Hematopoietic multipotent progenitor cell treated with erythropoietin and hydrocortisone succinate and interleukin-3 and kit ligand, for 15 days (in vitro differentiated cells): ENCODE measurements around the gene NR4A1.

Source experiments
- DNase-seq: peaks from one replicate; pipeline ENCODE4 v3.0.0-alpha.2; 2015; ENCODE audit warnings: low spot score

NR4A1 gene

DNA sequence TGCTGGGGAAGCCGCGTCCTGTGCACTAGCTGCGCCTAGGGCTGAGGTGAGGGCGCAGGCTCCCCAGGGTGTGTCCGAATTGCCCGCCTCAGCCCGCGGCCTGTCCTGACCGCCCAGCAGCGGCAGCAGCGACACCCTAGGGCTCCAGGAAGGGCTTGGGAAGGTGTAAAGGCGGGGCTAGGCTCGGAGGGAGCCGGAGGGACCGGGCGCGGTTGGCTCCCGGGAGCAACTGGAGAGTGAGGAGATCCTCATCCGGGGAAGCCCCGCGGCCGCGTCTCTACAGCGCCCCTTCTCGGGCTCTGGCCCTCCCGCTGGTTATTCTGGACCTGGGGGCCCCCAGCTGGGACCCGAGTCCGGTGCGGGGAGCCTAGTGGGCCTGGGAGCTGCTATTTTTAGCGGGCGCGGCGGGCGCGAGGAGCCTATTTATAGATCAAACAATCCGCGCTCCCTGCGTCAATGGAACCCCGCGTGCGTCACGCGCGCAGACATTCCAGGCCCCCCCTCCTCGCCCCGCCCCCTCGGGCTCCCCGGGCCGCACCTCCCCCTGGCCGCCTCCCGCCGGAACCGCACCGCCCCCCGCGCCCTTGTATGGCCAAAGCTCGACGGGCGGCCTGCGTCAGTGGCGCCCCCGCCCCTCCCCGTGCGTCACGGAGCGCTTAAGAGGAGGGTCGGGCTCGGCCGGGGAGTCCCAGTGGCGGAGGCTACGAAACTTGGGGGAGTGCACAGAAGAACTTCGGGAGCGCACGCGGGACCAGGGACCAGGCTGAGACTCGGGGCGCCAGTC lies at the start of gene NR4A1:
TSS of gene NR4A1 (plus strand) at position 685 of the 784 bp plus-strand sequence. CDS start 2,887 bp downstream, outside the sequence.
- peak; percentile 15 for DNase-seq

DNA sequence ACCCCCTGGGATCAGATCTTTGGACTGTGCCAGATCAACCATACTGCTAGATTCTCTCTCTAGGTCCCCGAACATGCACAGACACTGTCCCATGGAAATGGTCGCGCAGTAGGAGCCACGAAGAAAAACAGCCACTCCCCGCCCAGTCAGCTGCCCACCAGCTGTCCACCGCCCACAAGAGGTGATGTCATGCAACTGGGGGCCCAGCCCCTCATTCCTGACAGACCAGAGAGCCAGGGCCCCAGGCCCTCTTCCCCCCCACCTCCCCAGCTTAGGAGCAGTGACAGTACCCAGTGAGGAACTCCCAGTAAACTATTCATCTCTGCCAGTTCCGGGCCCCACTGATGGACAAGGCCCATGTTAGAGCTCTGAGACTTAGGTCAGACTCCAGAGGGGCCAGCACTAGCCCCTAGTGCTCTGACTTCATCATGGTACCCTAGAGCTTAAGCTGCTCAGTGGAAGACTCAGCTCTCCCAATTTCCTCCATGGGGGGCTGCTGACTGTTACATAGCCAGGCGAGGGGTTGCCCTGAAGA lies 48.2 kb upstream of the NR4A1 start:
- no peak for DNase-seq

DNA sequence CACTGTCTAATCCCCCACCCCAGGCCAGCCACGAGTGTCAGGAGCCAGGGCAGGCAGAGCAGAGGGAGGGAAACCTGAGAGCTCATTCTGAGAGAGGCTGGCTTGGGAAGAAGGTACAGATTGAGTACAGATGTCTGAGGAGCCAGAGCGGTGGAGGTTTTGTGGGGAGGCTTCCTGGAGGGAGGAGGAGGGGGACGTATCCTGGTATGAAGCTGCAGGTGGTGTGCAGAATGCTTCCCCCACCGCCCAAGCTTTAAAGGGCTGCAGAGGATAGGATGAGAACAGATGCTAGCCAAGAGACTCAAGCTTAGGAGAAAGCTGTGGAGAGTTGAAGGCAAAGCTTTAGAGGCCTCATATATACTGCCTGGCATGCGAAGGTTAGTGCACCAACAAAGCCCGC lies 47.7 kb upstream of the NR4A1 start:
- DNase-seq = no peak

DNA sequence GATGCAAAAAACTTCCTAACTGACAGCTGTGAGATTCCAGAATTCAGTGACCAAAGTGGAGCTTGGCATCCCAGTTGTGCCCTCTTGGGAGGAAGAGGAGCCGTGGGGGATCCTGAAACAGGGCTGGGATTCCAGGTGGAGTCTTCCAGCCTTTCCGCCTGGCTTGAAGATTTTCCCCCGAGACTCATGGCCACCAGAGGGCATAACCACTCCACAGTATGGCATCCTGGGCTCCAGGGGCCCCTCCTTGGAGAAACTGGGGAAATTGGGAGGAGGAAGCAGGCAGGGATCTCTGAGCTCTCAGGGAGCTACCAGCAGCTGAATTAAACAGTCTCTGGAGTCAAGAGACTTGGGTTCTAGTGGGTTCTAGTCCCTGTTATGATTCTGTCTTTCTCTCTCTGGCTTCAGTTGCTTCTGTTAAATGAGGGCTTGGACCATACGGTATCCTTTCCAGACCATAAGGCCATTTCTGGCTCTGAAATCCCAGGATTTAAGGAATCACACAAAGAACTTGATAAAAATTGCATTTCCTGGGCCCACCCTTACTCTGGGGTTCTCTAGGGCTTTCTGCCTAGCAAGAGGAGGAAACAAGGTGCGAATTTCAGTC lies 47.1 kb upstream of the NR4A1 start:
- DNase-seq = no peak

DNA sequence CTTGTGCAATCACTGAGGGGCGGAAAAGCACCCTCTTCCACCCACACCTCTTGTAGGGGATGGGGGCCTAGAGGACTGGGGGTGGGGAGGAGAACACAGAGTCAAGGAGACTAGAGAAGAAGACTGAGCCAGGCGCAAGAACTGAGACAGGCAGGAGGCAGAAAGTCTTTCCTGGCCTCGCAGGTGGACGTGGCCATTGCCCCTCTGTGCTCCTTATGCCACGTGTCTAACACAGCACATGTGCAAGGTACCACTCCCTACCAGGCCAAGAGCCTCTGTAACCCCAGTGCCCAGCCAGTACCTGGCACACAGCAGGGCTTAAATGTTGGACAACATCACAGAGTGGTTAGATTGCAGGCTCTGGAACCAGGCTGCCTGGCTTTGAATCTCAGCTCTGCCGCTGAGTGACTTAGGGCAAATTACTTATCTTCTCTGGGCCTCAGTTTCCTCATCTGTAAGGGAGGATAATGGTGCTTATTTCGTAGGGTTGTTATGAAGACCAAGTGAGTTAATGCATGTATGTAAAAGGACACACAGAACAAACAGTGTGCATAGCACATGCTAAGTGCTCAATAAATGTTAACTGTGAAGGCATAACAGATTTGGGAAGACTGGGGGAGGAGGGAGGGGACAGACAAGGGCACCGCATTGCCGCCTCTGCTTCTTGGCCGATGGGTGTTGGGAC lies 45.9 kb upstream of the NR4A1 start:
- no peak for DNase-seq

DNA sequence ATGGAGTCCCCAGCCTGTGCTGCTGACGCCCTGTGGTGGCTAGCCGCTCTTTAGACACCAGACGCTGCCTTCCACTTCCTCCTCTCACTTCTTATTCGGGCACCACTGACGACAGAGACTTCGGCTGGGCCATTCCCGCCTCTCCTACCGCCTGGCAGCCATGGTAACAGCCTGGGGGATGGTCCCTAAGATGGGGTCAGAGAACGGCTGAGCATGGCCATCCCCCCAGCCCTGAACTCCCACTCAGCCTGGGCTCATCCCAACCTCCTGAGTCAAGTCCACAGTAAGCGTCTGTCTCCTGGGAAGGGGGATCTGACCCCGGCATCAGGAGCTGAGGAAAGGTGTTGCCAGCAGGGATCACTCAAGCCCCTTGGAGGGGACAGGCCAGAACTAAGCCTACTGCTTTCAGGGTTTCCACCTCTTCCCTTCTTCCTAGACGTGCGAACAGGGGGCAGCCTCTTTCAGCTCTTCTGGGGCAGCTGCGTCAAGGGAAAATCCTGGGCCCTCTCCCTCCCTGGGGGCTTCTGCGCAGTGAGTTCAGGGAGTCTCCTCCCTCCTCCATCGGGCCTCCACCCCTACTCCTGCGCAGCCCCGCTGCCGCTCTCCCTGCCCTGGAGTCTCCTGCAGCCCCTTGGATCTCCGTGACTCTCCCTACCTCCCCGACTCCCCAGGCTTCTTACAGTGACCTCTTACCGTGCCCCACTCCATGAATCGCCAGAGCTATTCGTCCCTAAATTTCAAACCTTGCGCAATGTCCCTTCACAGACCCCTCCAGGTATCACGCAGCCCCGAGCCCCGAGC lies 45.1 kb upstream of the NR4A1 start:
- DNase-seq = no peak

DNA sequence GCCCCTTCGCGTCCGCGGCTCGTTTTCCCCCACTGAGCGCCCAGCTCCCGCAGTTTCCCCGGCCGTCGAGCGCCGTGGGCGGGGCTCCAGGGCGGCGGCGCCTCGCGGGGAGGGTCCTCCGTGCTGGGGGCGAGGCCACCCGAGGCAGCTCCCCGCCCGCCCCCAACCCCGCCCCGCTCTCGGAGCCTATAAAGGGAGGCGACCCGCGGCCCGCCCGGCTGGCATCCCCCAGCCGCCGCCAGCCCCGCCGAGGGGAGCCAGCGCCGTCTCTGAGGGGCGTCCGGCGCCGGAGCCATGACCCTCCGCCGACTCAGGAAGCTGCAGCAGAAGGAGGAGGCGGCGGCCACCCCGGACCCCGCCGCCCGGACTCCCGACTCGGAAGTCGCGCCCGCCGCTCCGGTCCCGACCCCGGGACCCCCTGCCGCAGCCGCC lies 44.5 kb upstream of the NR4A1 start, which contains the start of gene TAMALIN:
TSS of gene TAMALIN (plus strand) at position 221 of the 432 bp plus-strand sequence. CDS start at position 295, 74 bp downstream.
- no peak for DNase-seq

DNA sequence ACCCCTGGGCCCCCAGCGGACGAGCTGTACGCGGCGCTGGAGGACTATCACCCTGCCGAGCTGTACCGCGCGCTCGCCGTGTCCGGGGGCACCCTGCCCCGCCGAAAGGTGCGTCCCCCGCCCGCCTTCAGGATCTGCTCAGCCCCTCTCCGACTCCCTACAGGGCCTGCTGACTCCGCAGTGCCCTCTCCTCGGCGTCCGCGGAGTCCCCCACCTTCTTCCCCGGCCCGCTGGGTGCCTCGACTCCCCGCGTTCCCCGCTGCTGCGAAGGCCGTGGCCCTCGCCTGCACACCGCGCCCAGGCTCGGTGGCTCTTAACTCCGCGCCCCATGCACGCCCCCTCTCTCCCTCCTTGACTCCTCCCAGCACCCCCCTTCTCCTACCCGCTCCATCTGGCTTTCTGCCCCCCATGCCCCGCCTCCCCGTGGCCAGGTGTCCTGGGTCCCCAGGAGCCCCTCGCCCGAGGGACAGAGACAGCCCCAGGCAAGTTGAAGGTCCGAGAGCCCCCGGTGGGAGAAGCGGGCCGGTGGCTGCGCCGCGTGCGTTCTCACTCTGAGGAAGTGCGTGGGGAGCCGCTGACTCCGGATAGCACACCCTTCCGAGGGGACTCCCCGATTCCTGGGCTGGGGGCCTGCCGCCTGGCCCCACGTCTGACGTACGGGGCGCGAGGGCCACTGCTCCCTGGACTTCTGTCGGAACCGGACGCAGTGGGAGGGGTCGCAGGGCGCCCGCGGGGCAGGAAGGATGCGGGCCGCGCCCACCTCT lies 43.9 kb upstream of the NR4A1 start:
- DNase-seq = no peak

DNA sequence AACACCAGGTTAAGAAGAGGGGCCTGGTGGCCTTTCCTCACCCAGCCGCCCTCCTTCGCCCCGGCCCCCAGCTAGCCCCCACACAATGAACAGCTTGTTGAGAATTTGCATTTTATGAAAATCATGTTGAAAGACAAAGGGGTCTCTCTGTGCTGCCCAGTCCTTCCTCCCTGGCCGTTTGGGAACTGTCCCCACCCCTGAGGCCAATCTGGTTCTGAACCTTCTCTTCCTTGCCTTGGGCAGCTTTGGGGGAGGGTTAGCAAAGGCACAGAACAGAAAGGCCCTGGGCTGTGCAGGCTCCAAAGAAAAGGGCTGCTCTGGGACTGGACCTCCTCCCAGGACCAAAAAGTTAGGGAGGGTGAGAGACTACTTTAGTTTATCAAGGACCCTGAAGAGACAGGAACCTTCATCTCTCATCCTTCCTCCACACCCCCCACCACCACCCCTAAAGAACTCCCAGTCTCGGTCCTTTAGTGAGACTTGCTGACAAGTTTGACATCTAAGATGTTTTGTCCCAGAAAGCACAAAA lies 43.2 kb upstream of the NR4A1 start:
- no peak for DNase-seq

DNA sequence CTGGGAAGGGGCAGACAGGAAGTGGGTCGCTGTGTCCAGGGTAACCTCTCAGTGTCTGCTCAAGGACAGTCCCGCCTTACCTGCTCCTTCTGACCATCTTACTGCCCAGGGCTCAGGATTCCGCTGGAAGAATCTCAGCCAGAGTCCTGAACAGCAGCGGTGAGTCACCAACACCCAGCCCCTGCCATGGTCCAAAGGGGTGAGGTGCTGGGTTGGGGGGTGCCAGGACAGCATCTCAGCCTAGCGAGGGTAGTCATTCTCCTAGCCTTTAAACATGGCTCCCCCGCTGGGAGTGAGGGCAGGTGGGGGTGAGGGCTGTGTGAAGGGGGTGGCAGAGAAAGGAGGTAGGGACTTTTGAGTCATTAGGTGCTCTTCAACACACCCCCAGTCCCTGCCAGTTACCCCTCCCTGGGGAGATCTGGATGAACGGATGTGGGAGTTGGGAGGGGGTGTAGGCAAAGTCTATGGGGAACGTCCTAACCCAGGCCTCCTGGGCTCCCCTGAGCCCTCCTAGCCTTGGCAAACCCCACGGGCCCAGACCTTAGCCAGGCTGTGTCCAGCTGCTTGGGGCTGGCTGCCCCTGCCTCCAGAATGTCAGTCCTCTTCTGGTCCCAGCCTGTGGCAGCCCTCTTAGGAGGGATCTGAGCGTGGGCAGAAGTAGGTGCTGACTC lies 42.0 kb upstream of the NR4A1 start:
- DNase-seq = no peak

DNA sequence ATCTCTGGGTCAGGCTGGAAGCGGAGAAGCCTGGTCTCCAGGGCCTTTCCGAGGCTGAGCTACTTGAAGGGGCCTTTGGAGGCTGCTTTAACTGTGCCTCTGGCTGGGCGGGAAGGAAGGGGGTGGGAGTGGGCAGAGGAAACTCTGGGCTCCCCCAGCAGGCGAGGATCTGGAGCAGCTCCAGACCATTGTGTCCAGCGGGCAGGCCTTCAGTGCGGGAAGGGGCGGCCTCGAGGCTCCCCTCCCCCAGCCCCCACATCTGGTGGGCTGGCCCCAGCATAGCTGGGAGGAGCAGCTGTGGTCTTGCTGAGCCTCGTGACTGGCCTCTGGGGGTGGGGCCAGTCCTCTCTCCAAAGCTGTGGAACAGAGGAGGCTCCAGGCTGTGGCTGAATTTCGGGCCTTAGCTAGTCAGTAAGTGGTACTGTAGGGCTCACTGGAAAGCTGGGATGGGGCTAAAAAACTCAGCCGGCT lies 41.1 kb upstream of the NR4A1 start:
- DNase-seq = no peak

DNA sequence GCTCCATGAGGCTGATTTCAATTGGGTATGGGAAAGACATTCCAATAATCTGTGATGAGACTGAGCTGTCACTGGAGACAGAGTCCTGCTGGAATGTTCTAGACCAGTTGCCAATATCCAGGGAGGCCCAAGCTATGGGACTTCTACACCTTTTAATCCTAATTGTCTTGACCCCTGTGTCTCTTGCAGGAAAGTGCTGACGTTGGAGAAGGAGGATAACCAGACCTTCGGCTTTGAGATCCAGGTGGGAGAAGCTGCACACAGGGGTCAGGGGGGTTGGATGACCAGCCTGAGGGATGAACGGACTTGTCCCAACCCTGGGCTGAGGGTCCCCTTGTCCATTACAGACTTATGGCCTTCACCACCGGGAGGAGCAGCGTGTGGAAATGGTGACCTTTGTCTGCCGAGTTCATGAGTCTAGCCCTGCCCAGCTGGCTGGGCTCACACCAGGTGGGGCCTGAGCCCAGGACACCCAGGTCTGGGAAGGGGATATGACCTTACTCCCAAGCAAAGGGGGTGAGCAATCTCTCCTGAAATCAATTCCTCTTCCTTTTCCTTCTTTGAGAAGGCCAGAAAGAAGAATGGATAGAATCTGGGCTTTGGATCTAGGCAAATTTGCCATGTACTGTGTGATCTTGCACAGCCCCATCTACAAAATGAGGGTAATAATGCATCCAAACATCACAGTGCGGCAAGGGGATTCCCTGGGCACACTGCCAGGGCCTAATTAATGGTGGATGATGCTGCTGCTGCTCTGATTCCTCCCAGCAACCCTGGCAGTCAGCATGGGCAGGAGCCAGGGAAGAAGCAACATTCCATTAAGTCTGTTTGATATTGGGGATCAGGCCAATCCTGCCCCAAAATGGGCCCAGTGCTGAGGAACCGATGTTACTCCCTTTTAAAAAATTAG lies 40.3 kb upstream of the NR4A1 start:
- DNase-seq = no peak

DNA sequence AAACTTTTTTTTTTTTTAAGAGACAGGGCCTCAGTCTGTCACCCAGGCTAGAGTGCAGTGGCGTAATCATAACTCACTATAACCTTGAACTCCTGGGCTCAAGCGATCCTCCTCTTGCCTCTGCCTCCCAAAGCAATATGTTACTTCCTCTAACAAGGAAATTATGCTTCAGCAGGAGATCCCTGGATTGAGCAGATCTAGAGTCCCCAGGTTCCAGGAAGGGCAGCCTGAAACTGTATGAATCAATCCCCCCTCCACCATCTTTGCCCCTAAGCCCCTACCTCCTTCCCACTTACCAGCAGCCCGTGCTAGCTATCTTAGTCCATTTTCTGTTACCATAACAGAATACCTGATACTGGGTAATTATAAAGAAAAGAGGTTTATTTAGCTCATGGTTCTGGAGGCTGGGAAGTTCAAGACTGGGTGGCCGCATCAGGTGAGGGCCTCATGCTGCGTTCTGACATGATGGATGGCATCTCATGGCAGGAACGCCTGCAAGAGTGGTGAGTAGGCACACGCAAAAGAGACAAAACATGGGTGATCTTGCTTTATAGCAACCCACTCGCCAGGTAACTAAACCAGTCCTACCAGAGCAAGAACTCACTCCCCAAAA lies 39.5 kb upstream of the NR4A1 start:
- DNase-seq = no peak

DNA sequence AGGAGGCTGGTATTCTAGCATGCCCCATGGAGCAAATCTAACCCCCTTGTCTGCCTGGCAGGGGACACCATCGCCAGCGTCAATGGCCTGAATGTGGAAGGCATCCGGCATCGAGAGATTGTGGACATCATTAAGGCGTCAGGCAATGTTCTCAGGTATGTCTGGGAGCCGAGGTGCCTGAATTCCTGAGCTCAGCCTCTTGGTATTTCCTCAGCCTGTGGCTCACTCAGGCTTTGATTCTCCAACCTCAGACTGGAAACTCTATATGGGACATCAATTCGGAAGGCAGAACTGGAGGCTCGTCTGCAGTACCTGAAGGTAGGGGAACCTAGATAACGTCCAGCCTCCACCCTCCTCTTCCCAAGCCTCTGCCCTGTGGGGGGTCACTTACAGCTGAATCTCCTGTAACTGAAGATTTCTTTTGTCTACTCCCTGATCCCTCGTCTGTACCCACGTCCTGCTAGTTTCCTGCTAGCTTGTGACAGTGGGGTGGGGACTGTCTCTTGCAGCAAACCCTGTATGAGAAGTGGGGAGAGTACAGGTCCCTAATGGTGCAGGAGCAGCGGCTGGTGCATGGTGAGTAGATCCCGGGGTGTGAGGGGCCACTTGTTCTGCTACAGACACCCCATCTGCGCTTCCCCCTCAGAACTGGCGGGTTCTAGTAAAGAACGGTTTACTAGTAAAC lies 37.5 kb upstream of the NR4A1 start:
- no peak for DNase-seq

DNA sequence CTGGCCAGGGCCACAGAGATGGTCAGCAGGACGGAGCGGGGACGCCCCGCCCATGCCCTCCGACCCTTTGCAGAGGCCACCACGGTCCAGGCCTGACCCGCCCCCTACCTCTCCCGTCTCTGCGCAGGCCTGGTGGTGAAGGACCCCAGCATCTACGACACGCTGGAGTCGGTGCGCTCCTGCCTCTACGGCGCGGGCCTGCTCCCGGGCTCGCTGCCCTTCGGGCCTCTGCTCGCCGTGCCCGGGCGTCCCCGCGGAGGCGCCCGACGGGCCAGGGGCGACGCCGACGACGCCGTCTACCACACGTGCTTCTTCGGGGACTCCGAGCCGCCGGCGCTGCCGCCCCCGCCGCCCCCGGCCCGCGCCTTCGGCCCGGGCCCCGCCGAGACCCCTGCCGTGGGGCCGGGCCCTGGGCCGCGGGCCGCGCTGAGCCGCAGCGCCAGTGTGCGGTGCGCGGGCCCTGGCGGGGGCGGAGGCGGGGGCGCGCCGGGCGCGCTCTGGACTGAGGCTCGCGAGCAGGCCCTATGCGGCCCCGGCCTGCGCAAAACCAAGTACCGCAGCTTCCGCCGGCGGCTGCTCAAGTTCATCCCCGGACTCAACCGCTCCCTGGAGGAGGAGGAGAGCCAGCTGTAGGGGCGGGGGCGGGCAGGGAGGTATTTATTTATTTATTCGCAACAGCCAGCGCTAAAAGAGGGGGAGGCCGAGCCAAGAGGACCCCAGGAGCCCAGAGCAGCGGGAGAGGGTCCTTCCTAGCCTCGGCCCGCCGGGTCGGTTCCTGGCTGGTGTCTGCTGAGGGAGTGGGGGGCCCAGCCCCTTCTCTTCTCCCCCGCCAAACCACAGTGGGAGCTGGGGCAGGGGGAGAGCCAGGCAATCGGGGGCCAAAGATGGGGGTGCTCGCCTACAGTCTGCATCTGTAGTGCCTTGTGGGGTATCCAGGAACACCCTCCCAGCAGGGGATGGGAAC lies 36.4 kb upstream of the NR4A1 start:
- DNase-seq = no peak

DNA sequence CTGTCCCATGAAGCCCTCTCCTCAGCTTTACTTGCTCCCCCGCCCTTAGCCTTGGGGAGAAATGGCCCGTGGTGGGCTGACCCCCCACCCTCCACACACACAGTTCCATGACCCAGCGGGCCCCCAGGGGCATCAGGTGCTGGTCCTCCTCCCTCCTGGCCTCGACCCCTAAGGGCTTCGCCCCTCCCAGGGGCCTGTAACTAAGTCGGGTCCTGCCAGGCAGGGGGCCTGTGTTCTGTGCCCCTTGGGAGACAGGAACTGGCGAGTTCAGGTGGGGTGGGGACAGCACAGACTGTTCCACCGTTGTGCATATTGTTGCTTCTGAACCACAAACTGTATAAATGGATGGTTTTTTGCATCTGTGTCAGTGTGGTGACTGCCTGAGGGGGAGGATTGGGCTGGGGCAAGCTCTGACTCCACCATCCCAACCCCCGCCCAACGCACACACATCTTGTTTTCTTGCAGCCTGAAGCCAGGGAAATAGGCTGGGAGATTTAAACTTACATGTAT lies 35.7 kb upstream of the NR4A1 start:
- no peak for DNase-seq
